GM11168 (cell line): ENCODE measurements around the gene LYPD6B.

Source experiments
- in situ Hi-C: fragments of 300-500 bp; cut with MboI; formaldehyde crosslinking; loops from one replicate; pipeline ENCODE4 v1.12.0; 2022; ENCODE audit warnings: low sequenced_read_pairs; ENCODE audit not compliant: unreplicated experiment

The LYPD6B gene, protein sequence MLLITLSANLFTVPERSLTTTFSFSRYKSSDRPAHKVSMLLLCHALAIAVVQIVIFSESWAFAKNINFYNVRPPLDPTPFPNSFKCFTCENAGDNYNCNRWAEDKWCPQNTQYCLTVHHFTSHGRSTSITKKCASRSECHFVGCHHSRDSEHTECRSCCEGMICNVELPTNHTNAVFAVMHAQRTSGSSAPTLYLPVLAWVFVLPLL

GRCh38 chr2:149038442-149039212 is at the start of gene LYPD6B:
LYPD6B (plus strand) TSS chr2:149038699; CDS start chr2:149130949, 92,250 bp downstream.
- in situ Hi-C loops: no loop called here

- in situ Hi-C loops: loop anchor here (5.0 to 25.0 kb wide), 3 partner anchors 63 to 1028 kb away; no protein-coding TSS in a partner anchor
Measured at GRCh38 chr2:148989882-148990493, 48.5 kb upstream of the LYPD6B start.

DNA sequence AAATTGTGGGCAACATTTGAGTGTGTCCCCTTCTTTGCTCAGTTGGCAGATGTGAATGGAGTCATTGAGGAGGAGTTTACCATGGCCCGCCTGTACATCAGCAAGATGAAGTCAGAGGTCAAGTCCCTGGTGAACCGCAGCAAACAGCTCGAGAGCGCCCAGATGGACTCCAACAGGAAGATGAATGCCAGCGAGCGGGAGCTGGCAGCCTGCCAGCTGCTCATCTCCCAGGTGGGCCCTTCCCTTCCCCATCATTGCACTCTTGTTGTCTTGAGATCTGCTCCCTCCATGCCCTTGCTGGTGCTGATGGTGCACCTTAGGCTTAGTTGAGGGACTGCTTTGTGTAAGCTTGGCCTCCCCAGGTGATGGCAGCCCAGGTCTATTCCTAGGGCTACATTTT is 47.5 kb upstream of the LYPD6B start:
- in situ Hi-C loops: loop anchor here (25.0 kb wide), 2 partner anchors 429 to 1029 kb away; no protein-coding TSS in a partner anchor

GRCh38 chr2:148992448-148992847 is 46.1 kb upstream of the LYPD6B start:
- in situ Hi-C loops: loop anchor here (25.0 kb wide), 2 partner anchors 430 to 1030 kb away; no protein-coding TSS in a partner anchor

DNA sequence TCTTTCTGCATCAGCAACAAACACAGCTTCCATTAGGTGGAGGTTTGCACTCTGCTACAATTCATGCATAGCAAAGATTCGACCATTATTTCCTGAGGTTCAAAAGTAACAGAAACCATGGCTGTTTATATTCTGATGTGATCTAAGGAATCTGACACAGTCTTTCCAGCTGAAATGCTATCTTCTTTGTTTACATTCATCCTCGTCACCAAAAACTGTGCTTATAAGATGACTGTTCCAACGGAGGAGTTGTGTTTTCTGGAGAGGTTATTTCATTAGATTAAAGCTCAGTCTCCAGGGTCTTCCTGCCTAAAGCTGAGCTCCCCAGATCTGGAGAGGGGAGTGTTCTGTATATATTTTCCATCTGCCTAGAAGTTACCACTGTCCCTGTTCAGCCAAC is 45.1 kb upstream of the LYPD6B start:
- in situ Hi-C loops: loop anchor here (25.0 kb wide), 2 partner anchors 431 to 1031 kb away; no protein-coding TSS in a partner anchor

DNA sequence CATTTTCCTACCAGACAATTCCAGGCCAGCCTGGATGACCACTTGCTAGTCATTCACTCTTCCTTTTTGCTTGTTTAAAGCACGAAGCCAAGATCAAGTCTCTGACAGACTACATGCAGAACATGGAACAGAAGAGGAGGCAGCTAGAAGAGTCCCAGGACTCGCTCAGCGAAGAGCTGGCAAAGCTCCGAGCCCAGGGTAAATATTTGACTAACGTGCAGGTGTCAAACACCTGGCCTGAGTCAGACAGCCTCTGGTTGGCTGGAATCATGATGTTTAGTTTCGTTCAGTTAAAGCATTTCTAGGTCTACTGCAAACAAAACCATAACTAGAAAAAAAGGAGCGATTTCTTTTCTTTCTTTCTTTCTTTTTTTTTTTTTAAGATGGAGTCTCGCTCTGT is 44.2 kb upstream of the LYPD6B start:
- in situ Hi-C loops: loop anchor here (25.0 kb wide), 2 partner anchors 432 to 1032 kb away; no protein-coding TSS in a partner anchor

DNA sequence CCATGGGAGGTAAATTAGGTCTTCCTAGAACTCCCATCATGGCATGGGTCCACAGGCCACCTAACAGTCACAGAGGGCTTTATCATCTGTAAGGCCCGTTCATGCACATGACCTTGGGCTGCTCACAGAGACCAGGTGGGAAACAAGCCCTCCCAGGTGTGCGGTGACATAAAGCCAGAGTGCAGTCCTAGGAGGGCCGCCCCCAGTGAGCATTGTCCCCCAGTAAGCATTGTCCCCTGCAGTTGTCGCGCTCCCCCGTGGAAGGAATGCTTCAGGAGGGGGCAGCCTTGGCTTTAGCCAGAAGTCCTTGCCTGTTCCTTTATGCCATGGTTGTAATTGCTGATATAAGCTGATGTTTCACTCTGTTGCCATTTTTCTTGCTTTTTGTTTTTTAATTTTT is 41.7 kb upstream of the LYPD6B start:
- in situ Hi-C loops: loop anchor here (25.0 kb wide), 2 partner anchors 435 to 1035 kb away; no protein-coding TSS in a partner anchor

GRCh38 chr2:148998165-148998830 is 40.2 kb upstream of the LYPD6B start:
- in situ Hi-C loops: loop anchor here (25.0 kb wide), 2 partner anchors 436 to 1036 kb away; no protein-coding TSS in a partner anchor

DNA sequence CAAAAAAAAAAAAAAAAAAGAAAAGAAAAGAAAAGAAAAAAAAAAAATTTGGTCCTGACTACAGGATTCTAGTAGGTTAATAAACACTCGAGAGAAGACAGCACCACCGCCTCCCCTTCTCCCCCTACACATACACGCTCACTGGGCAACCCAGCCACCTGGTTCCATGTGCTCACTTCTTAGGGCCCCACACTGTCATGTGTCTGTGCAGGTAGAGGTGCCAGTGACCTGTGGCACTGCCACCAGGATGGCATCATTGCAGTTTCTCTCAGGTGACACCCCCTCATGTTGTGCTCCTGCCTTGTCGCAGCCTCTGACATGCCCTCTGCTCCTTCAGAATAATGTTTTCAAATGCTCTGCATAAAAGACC is 39.7 kb upstream of the LYPD6B start:
- in situ Hi-C loops: loop anchor here (25.0 kb wide), 2 partner anchors 437 to 1037 kb away; no protein-coding TSS in a partner anchor

DNA sequence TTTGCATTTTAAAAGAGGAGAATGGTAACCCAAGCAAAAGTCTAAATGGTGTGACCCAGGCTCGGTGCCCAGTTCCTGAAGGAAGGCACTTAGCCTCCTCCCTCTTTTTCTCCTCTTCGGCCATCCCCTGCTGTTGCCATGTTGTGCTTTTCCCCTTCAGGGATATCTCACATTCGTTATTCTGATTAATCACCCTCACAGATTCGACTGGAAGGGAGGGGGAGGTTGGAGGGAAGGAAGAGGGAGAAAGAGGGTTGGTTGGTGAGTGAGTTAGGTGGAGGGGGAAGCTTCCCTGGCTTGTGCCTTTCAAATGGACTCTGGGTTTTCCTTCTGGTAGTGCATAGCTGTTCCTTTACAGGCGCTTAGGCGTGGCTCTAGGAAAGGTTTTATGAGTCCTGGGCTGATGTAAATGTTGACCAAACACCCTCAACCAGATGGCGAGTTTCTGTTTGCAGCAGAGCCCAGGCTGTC is 39.0 kb upstream of the LYPD6B start:
- in situ Hi-C loops: loop anchor here (25.0 kb wide), 2 partner anchors 437 to 1037 kb away; no protein-coding TSS in a partner anchor

DNA sequence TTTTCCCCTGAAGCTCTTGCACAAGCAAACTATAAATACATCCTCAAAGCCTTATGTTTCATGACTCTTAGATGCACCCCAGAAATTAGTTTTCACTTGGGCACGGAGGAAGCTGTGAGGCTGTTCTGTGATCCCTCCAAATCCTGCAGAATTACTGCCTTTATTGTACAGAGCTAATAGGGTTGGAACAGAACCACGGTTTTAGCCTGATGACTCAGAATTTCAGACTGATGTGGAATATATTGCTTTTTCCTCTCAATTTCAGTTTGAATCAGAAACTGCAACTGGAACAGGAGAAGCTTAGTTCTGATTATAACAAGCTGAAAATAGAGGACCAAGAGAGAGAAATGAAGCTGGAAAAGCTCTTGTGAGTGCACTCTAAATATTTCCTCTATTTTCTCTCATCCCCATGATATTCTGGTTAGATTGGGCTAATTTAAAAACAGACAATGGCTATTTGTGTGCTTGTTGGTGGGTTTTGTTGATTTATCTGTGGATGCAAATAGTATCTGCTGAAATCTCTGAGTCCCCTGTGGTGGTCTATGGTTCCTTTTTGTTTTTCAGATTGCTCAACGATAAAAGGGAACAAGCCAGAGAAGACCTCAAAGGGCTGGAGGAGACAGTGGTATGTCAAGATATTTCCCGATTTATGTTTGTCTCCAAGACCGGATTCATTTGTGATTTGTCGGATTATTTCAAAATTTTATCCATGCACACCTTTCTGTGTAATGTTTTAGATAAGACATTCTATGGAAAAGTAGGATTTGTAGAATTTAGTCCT is 38.2 kb upstream of the LYPD6B start:
- in situ Hi-C loops: no loop called here

- in situ Hi-C loops: no loop called here
Measured at GRCh38 chr2:149001496-149001895, 37.0 kb upstream of the LYPD6B start.

DNA sequence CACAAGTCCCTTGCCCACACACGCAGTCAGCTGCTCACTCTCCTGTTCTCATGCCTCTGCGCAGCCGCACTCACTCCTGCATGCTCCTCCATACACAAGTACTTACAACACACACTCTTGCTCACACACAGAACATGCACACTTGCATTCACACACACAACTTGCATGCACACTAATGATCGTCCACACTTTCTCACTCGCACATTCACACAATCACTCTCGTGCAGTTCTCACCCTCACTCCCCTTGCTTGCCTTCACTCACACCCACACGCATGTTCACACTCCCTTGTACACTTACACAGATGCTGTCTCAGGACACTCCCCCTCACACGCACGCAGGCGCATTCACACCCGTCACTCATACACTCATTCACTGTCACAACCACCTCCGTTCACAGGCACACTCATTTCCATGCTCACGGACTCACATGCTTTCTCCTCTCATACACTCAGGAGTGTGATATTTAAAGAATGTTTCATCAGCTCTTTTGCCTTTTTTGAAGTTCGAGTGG is 36.1 kb upstream of the LYPD6B start:
- in situ Hi-C loops: no loop called here

- in situ Hi-C loops: no loop called here
Measured at GRCh38 chr2:149002891-149003740, 35.4 kb upstream of the LYPD6B start.

DNA sequence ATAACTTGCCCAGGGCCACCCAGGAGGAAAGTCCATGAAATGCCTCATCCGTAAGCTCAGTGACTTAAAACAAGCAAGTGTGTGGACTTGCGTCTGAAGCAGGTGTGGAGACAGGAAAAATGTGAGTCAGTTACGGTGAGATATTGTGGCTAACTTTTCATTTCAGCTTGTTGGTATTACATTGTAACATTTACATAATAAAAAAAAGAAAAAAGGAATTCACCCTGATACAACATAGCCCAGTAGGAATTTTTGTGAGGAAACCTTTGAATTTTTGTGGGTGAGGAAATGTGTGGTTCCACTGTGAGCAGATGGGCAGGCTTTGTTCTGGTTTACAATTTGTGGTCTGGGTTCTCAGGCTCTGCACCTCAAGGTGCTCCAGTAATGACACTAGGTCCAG is 33.7 kb upstream of the LYPD6B start:
- in situ Hi-C loops: no loop called here

DNA sequence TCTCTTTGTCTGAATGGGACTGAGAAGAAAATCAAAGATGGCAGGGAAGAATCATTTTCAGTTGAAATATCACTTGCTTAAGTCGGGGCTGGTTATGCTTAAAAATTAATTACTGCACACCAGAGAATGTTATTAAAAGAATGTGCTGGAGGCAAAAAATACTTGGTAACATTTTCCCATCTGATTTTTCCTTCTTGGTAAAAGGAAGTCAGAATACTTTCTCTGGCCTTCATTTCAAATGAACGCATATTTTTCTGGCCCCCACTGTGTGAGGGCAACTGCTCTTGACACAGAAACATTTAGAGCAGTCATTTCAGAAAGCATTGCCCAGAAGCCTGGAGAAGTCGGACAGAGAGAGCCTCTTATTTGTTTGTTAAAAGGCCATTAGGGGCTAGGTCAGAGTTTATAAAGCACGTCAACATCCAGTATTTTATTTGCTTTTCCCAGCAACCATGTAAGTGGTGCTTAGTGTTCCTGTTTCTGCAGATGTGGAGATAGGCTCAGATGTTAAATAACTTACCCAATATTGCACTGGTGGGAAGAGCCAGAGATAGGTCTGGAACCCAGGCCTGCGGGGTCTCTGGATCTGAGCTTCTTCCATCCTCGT is 32.9 kb upstream of the LYPD6B start:
- in situ Hi-C loops: no loop called here

- in situ Hi-C loops: no loop called here
Measured at GRCh38 chr2:149006883-149007543, 31.5 kb upstream of the LYPD6B start.
